SK-N-SH (cell line): ENCODE data around the gene FOSB. TPM values are rescaled to one million over a fixed set of nuclear protein-coding genes. Genes with fewer than 3 reads are reported as not detected.

Experiments used
- CTCF ChIA-PET: fragments of 300-600, 350-600 bp; formaldehyde crosslinking; extraction: SDS; loops from one replicate; lab custom pipeline; 2021; lab: Yijun Ruan, JAX
- POLR2A ChIA-PET: fragments of 350-600 bp; sonication (Branson Sonifier 250); formaldehyde crosslinking; extraction: SDS; loops from one replicate; lab custom pipeline; 2020; ENCODE audit warnings: antibody characterized with exemption, inconsistent platforms; lab: Yijun Ruan, JAX
- DNase-seq: peaks from one replicate; pipeline ENCODE4 v3.0.0; 2012
- H2AFZ ChIP-seq: fragments of 200-600 bp; sonication (generic); 2 replicates; pipeline ENCODE4 v1.8.1; 2016; ENCODE audit warnings: antibody characterized with exemption, mild to moderate bottlenecking, low read depth
- H3F3A ChIP-seq: fragments of 200-600 bp; sonication (generic); replicated peaks from 2 replicates; pipeline ENCODE3; 2016; ENCODE audit warnings: antibody characterized with exemption, mild to moderate bottlenecking; ENCODE audit not compliant: insufficient read depth
- H3K27ac ChIP-seq, 2 experiments: fragments of 200-500 bp in 1 of 2; fragments of 200-600 bp in 1 of 2; sonication (Bioruptor generic) in 1 of 2; sonication (generic), shearing (Covaris generic) in 1 of 2; 2 replicates each; pipeline versions ENCODE4 v1.5.1 to v1.6.1; 2014 to 2016; ENCODE audit warnings: low read depth in 2 of 2, inconsistent platforms in 1 of 2, low read length in 1 of 2, mild to moderate bottlenecking in 1 of 2, mixed read lengths in 1 of 2
- H3K27me3 ChIP-seq: fragments of 200-600 bp; sonication (generic), shearing (Covaris generic); 2 replicates; pipeline ENCODE4 v1.6.1; 2016; ENCODE audit warnings: mixed run types; ENCODE audit not compliant: insufficient read depth
- H3K36me3 ChIP-seq, 2 experiments: fragments of 200-500 bp in 1 of 2; fragments of 200-600 bp in 1 of 2; sonication (Bioruptor generic) in 1 of 2; sonication (generic) in 1 of 2; replicated peaks in 1 of 2; 2 replicates each; pipeline versions ENCODE3 to v1.5.1; 2014 to 2016; ENCODE audit warnings: low read length in 1 of 2, mild to moderate bottlenecking in 1 of 2; ENCODE audit not compliant: insufficient read depth in 2 of 2, control insufficient read depth in 1 of 2
- H3K4me1 ChIP-seq, 2 experiments: fragments of 200-500 bp in 1 of 2; fragments of 200-600 bp in 1 of 2; sonication (Bioruptor generic) in 1 of 2; sonication (generic), shearing (Covaris generic) in 1 of 2; 2 replicates each; pipeline versions ENCODE4 v1.5.1 to v1.6.1; 2014 to 2016; ENCODE audit warnings: low read depth in 1 of 2, low read length in 1 of 2, mixed run types in 1 of 2; ENCODE audit not compliant: insufficient read depth in 2 of 2, control insufficient read depth in 1 of 2
- H3K4me2 ChIP-seq: fragments of 200-600 bp; sonication (generic), shearing (Covaris generic); 2 replicates; pipeline ENCODE4 v1.6.1; 2017; ENCODE audit warnings: mixed run types
- H3K4me3 ChIP-seq, 2 experiments: fragments of 200-500 bp in 1 of 2; fragments of 200-600 bp in 1 of 2; sonication (Bioruptor generic) in 1 of 2; sonication (generic), shearing (Covaris generic) in 1 of 2; 2 replicates each; pipeline versions ENCODE4 v1.5.1 to v1.8.1; 2014 to 2016; ENCODE audit warnings: low read depth in 2 of 2, inconsistent platforms in 1 of 2, low read length in 1 of 2, mild to moderate bottlenecking in 1 of 2, mixed read lengths in 1 of 2, moderate library complexity in 1 of 2
- H3K79me2 ChIP-seq: fragments of 200-600 bp; sonication (generic); 2 replicates; pipeline ENCODE4 v1.8.1; 2017; ENCODE audit warnings: mild to moderate bottlenecking; ENCODE audit not compliant: insufficient read depth
- H3K9ac ChIP-seq: fragments of 200-600 bp; sonication (generic); 2 replicates; pipeline ENCODE4 v1.6.1; 2017; ENCODE audit warnings: mixed run types
- H3K9me2 ChIP-seq: fragments of 200-600 bp; sonication (generic); 2 replicates; pipeline ENCODE4 v1.6.1; 2017; ENCODE audit warnings: mixed run types
- H3K9me3 ChIP-seq: fragments of 200-600 bp; sonication (generic); 2 replicates; pipeline ENCODE4 v1.6.1; 2017; ENCODE audit warnings: mixed run types, mild to moderate bottlenecking, moderate library complexity
- H4K20me1 ChIP-seq: fragments of 200-600 bp; sonication (generic); 2 replicates; pipeline ENCODE4 v1.6.1; 2017; ENCODE audit warnings: mild to moderate bottlenecking, mixed run types; ENCODE audit not compliant: insufficient read depth
- ELF1 ChIP-seq: IDR thresholded peaks from 2 replicates; pipeline ENCODE4 v1.4.0; 2012
- EP300 ChIP-seq, 2 experiments: IDR thresholded peaks; 2 replicates each; pipeline versions ENCODE4 v1.4.0 to v1.6.1; 2012; ENCODE audit warnings: borderline replicate concordance in 1 of 2, low read depth in 1 of 2, low read length in 1 of 2
- FOSL2 ChIP-seq: IDR thresholded peaks from 2 replicates; pipeline ENCODE4 v1.4.0; 2012; ENCODE audit warnings: low read depth, mild to moderate bottlenecking, moderate library complexity, borderline replicate concordance
- FOXJ3 ChIP-seq: sonication (generic); formaldehyde crosslinking; IDR thresholded peaks from 2 replicates; pipeline ENCODE4 v1.5.1; 2020; ENCODE audit warnings: mild to moderate bottlenecking, missing genetic modification reagents
- GATA2 ChIP-seq: sonication (generic); formaldehyde crosslinking; IDR thresholded peaks from 2 replicates; pipeline ENCODE4 v1.5.0; 2020; ENCODE audit warnings: mild to moderate bottlenecking, missing genetic modification reagents
- MXI1 ChIP-seq: IDR thresholded peaks from 2 replicates; pipeline ENCODE4 v1.6.1; 2012; ENCODE audit warnings: mild to moderate bottlenecking, low read depth, low read length, improper control_type of control experiment
- NFIC ChIP-seq: IDR thresholded peaks from 2 replicates; pipeline ENCODE4 v1.4.0; 2012; ENCODE audit warnings: borderline replicate concordance
- NRF1 ChIP-seq: IDR thresholded peaks from 2 replicates; pipeline ENCODE4 v1.6.1; 2012; ENCODE audit warnings: low read depth, mild to moderate bottlenecking, low read length
- POLR2AphosphoS5 ChIP-seq: IDR thresholded peaks from 2 replicates; pipeline ENCODE4 v1.6.1; 2012; ENCODE audit warnings: low read depth, low read length
- RAD21 ChIP-seq: IDR thresholded peaks from 2 replicates; pipeline ENCODE4 v1.6.1; 2012; ENCODE audit warnings: mild to moderate bottlenecking, low read length
- RCOR1 ChIP-seq: fragments of 150-350 bp; IDR thresholded peaks from 2 replicates; pipeline ENCODE4 v1.6.1; 2017; ENCODE audit warnings: antibody characterized with exemption, low read length
- RXRA ChIP-seq: IDR thresholded peaks from 2 replicates; pipeline ENCODE4 v1.4.0; 2012; ENCODE audit warnings: low read depth, mild to moderate bottlenecking, borderline replicate concordance
- TCF12 ChIP-seq: IDR thresholded peaks from 2 replicates; pipeline ENCODE4 v1.4.0; 2012
- WGBS: methylation state at CpG from one replicate; pipeline ENCODE4 v1.1.6; 2017; ENCODE audit warnings: low lambda C conversion rate; 5-methylcytosine and 5-hydroxymethylcytosine counted together
- polyA plus RNA-seq, 3 experiments: library from polyadenylated mRNA; depleted of rRNA; stranded (reverse); fragments of >200 nt; gene quantifications; 2 replicates each; pipeline ENCODE4 v1.2.3, GENCODE V29; 2012
- TF ChIP-seq, protein P1 (sequence below): fragments of 150-350 bp; IDR thresholded peaks from 2 replicates; pipeline ENCODE4 v1.6.1; 2016; ENCODE audit warnings: mild to moderate bottlenecking, low read depth, low read length
- TF ChIP-seq, protein P2 (sequence below): IDR thresholded peaks from 2 replicates; pipeline ENCODE4 v1.4.0; 2012; ENCODE audit warnings: low read depth
- TF ChIP-seq, protein P3 (sequence below): IDR thresholded peaks from 2 replicates; pipeline ENCODE4; 2012
- TF ChIP-seq, protein P4 (sequence below): IDR thresholded peaks from 2 replicates; pipeline ENCODE4 v1.6.1; 2012; ENCODE audit warnings: mild to moderate bottlenecking, low read depth, low read length, moderate library complexity

The FOSB gene
- polyA plus RNA-seq, 1 of the 3 experiments (the other 2 are of a cell fraction): 78.2 TPM

DNA sequence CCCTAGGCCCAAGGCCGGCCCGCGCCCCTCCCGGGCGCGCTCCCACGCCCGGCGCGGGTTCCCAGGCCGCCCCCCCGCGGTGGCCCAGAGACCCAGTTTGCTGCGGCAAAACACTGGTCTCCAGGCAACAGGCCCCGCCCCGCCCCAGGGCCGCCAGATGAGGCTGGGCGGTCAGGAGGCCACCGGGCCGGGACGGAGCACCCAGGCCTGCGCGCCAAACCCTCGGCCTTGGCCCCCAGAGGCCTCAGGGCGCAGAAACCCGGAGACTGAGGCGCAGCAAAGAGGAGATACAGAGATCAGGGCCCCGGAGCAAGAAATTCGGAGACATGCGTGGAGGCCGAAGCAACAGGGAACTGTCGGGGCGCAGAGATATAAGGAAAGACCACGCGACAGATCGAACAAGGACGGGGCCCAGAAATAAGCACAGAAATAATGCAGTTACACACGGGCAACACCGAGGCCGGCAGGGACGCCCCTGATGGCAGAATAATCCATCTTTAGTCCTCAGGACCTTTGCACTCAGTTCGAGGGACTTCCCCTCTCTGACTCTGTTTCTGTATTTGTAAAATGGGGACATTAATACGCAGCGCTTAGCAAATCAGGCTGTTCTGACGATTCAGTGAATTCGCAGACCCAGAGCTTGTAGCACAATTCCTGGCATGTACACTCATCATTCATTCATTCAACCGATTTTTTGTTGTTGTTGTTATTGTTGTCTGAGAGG is 23.3 kb upstream of the FOSB start:
- no peak for TF ChIP-seq GATA2 (CRISPR knock-in tag)
- TF ChIP-seq, protein P1, sequence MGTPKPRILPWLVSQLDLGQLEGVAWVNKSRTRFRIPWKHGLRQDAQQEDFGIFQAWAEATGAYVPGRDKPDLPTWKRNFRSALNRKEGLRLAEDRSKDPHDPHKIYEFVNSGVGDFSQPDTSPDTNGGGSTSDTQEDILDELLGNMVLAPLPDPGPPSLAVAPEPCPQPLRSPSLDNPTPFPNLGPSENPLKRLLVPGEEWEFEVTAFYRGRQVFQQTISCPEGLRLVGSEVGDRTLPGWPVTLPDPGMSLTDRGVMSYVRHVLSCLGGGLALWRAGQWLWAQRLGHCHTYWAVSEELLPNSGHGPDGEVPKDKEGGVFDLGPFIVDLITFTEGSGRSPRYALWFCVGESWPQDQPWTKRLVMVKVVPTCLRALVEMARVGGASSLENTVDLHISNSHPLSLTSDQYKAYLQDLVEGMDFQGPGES: no peak
- no peak for TF ChIP-seq NFIC
- no peak for TF ChIP-seq NRF1
- TF ChIP-seq RCOR1: no peak
- TF ChIP-seq FOXJ3: 0 out of 2 replicates have a peak, but pooled peaks have one; percentile 52
- TF ChIP-seq, protein P2, sequence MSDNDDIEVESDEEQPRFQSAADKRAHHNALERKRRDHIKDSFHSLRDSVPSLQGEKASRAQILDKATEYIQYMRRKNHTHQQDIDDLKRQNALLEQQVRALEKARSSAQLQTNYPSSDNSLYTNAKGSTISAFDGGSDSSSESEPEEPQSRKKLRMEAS: no peak
- no peak for TF ChIP-seq ELF1
- TF ChIP-seq POLR2AphosphoS5: no peak
- peak; percentile 16; the same call in 1 of the 2 replicates for TF ChIP-seq TCF12
- no peak for TF ChIP-seq FOSL2
- no peak for TF ChIP-seq RXRA
- no peak for TF ChIP-seq RAD21
- TF ChIP-seq, protein P3, sequence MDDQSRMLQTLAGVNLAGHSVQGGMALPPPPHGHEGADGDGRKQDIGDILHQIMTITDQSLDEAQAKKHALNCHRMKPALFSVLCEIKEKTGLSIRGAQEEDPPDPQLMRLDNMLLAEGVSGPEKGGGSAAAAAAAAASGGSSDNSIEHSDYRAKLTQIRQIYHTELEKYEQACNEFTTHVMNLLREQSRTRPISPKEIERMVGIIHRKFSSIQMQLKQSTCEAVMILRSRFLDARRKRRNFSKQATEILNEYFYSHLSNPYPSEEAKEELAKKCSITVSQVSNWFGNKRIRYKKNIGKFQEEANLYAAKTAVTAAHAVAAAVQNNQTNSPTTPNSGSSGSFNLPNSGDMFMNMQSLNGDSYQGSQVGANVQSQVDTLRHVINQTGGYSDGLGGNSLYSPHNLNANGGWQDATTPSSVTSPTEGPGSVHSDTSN: no peak
- TF ChIP-seq MXI1: peak; percentile 18; the same call in 1 of the 2 replicates
- no peak; a peak in 1 of 4 replicates for TF ChIP-seq EP300 (IDR thresholded peaks at IDR 0.05; ENCODE audit: borderline replicate concordance in 1 of 2, low read depth in 1 of 2, low read length in 1 of 2)
- TF ChIP-seq, protein P4, sequence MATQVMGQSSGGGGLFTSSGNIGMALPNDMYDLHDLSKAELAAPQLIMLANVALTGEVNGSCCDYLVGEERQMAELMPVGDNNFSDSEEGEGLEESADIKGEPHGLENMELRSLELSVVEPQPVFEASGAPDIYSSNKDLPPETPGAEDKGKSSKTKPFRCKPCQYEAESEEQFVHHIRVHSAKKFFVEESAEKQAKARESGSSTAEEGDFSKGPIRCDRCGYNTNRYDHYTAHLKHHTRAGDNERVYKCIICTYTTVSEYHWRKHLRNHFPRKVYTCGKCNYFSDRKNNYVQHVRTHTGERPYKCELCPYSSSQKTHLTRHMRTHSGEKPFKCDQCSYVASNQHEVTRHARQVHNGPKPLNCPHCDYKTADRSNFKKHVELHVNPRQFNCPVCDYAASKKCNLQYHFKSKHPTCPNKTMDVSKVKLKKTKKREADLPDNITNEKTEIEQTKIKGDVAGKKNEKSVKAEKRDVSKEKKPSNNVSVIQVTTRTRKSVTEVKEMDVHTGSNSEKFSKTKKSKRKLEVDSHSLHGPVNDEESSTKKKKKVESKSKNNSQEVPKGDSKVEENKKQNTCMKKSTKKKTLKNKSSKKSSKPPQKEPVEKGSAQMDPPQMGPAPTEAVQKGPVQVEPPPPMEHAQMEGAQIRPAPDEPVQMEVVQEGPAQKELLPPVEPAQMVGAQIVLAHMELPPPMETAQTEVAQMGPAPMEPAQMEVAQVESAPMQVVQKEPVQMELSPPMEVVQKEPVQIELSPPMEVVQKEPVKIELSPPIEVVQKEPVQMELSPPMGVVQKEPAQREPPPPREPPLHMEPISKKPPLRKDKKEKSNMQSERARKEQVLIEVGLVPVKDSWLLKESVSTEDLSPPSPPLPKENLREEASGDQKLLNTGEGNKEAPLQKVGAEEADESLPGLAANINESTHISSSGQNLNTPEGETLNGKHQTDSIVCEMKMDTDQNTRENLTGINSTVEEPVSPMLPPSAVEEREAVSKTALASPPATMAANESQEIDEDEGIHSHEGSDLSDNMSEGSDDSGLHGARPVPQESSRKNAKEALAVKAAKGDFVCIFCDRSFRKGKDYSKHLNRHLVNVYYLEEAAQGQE: peak; percentile 45; the same call in 1 of the 2 replicates
- Histone ChIP-seq H2AFZ (no peak overlapping the region), H3K4me1 (peaks cover 5 to 16% of the 10 kb centered on the region in 2 experiments; a peak in 1 of 4 replicates), H3K4me3 (peak overlapping the region in 1 of 2 experiments; percentile 15; a peak in 1 of 4 replicates), H3K9ac (peak overlapping the region; percentile 48; the same call in 1 of the 2 replicates), H3K9me2 (no peaks in the 10 kb centered on the region), H4K20me1 (no peaks in the 10 kb centered on the region), H3K27ac (peak overlapping the region; percentile 51 to 69), H3F3A (peaks cover 27% of the 10 kb centered on the region), H3K36me3 (no peaks in the 10 kb centered on the region), H3K79me2 (no peaks in the 10 kb centered on the region), H3K9me3 (no peaks in the 10 kb centered on the region), H3K27me3 (no peaks in the 10 kb centered on the region), H3K4me2 (no peak overlapping the region)
- ChIA-PET CTCF (interaction anchor here (1.5 to 15.0 kb wide), 3 partner anchors 14 to 29 kb away, joined by 3 to 870 read pairs (median 4); partner anchors contain the start of gene FOSB), POLR2A (interaction anchor here (0.7 kb wide), 1 partner anchor 41 kb away, joined by 3 read pairs; no protein-coding TSS in a partner anchor)
- DNase-seq: peak; percentile 95
- WGBS: 42% methylated on average over 36 of the region's 47 CpGs
